Right lobe of liver (tissue), 4 donors: ENCODE data around the gene DIPK1B.

Experiments used
- CTCF ChIP-seq, 4 donors: fragments of 200-600 bp in 3 of 4; fragments of 450-650 bp in 1 of 4; IDR thresholded peaks; one replicate each; pipeline versions ENCODE4 v1.5.1 to v1.8.0; 2016 to 2022; ENCODE audit warnings: antibody characterized with exemption in 4 of 4, mild to moderate bottlenecking in 2 of 4
- POLR2A ChIP-seq: fragments of 450-650 bp; IDR thresholded peaks from one replicate; pipeline ENCODE4 v1.6.1; 2017; ENCODE audit warnings: antibody characterized with exemption, mild to moderate bottlenecking
- donor health status: DM: no; HTN: no; CAD: no.
- donor health status: DM: no; HTN: no; CAD: no.
- donor health status: DM: no; HTN: yes; CAD: no.

- TF ChIP-seq POLR2A (no peak), CTCF (IDR thresholded peaks at IDR 0.05) (no peak)
Measured at GRCh38 chr9:136759001-136759400, 46.6 kb downstream of the DIPK1B start.
